NCI-H82 treated with DMSO at 0.1 percent for 48 hours (cell line): ENCODE measurements around the gene ZNF235.
A peak's percentile ranks its signal among the peaks of the same experiment; 100 is the strongest.
"Not testable (repeated sequence)": the region's sequence is repeated elsewhere in the genome, so short reads cannot be mapped to it uniquely, and the experiment has no call there.

Source experiments
- DNase-seq: peaks from one replicate; lab custom pipeline; 2025; ENCODE audit not compliant: unreplicated experiment; lab: John Stamatoyannopoulos, UW

The ZNF235 gene

DNA sequence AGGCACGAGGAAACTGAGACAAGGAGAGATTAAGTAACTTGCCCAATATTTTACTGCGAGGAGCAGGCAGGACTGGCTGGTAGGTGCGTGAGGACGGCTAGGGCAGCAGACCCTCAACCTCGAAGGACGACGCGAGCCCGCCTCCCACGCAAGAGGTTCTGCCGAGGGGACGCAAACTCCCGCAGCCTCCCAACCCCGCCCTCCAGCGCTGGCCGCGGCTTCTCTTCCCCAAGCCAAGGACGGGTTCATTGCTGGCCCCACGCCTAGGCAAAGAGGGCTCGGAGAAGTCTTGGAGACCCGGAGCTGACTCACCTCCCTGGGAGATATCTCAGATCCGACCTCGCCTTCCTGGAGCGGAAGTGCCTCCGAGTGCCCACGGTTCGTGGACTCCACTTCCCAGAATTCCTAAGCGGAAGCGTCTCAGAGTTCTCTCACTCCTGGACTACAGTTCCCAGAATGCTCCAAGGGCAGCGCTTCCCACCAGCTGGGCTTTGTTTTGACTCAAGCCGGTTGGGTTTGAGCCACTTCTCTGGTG, at the start of gene ZNF235:
Gene ZNF235, minus strand, starts transcription at position 367 of the 535 bp plus-strand sequence. CDS start 1,621 bp downstream, outside the sequence.
- DNase-seq: peak; percentile 82

GRCh38 chr19:44346556-44346955, 41.7 kb upstream of the ZNF235 start:
- DNase-seq: no peak

- peak; percentile 16 for DNase-seq
These were observed 41.1 kb upstream of the ZNF235 start for GRCh38 chr19:44345959-44346358.

GRCh38 chr19:44344255-44344654, 39.4 kb upstream of the ZNF235 start:
- DNase-seq: no peak

DNA sequence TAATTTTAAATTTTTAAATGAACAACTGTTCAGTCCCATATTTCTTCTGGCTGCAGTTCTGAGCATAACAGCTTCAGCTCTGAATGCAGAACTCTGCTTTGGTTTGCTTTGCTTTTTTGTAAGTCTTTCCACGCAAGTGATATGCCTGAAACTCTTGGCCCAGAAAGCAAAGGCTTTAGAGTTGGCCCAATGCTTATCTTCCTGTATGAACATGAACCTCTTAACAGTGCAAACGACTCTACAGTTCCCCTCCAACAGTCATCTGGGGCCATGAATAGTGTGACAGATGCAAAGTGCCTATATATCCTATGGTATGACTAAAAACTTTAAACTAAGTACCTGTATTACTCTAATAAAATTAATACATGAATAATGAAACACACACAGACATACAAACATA, 37.0 kb upstream of the ZNF235 start:
- DNase-seq: no peak

DNA sequence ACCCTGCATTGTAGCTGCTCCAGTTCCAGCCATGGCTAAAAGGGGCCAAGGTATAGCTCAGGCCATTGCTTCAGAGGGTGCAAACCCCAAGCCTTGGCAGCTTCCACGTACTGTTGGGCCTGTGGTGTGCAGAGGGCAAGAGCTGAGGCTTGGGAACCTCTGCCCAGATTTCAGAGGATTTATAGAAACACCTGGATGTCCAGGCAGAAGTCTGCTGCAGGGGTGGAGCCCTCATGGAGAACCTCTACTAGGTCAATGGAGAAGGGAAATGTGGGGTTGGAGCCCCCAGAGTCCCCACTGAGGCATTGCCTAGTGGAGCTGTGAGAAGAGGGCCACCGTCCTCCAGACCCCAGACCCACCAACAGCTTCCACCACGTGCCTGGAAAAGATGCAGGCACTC, 29.8 kb upstream of the ZNF235 start:
- DNase-seq: not testable (repeated sequence)

DNA sequence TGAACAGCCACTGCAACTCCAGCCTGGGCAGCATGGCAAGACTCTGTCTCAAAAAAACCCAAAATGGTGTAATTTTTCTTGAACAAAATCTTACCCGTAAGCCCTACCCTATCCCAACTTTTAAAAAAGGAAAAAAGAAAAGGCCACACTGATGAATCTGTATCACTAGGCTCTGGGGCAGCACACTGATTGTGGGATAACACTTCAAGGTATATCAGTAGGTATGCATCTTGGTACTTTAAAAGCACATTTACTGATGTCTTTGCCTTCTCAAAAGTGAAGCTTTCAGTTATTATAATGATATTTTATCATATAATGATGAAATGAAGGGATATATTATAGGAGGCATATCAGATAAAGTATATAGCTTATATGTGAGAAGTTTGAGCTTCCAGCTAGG, 27.3 kb upstream of the ZNF235 start:
- no peak for DNase-seq

DNA sequence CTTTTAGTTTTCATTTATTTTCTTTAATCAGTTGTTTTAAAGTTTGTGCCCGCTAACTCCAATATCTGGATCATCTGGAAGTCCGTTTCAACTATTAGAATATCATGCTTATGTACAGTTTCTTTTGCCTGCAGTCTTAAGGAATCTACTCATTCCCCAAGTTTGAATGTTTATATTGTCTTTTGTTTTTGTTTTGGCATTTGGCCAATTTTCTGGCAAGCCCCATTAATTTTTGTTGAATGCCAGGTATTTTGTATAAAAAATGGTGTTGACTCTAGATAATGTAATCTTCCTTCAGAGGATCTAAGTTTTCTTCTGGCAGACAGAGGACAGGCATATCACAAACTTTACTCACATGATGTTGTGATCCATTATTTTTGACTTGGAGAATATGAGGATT, 11.1 kb upstream of the ZNF235 start:
- DNase-seq: no peak

GRCh38 chr19:44313231-44313630, 8.4 kb upstream of the ZNF235 start:
- no peak for DNase-seq

- DNase-seq: no peak
These were observed 3.2 kb upstream of the ZNF235 start for GRCh38 chr19:44308011-44308410.

DNA sequence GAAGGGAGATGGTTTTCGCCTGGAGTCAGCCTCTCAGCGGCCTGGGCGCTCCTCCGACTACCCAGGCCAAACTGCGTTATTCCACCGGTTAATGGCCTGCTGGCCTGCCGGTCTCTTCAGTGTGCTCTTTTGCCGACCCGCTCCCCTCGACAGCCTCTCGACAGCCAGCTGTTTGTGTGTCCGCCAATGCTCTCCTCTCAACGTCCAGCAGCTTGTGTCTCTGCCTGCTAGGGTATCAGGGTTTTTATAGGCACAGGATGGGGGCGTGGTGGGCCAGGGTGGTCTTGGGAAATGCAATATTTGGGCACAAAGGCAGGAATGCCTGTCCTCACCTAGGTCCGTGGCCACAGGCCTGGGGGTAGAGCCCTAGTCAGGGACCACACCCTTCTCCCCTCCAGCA, 1.5 kb upstream of the ZNF235 start:
- no peak for DNase-seq

GRCh38 chr19:44305457-44305856, 632 bp upstream of the ZNF235 start:
- no peak for DNase-seq

DNA sequence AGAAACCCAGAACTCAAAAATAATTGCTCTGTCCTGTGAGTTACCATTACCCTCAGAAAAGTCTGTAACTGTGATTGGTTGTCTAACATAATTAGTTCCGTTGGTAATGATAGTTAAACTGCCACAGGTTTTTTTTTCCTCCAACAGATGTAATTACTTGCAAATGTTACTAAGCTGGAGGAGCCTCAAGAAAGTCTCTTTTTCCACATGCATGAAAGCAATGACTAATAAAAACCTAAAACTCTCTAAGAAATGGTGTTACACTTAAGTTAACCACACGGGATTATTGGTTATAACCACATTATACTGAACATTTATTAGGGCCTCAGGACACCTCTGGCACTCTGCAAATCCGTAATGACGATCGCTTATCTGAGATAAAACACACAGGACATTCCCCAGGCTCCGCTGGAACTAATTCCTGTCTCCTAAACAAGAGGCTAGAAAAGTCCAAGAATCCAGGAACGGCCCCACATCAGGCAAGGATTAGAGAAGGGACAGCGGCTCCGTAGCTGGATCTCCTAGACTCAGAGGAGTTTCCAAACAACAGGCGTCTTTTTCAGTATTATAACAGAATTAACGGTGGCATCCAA, 753 bp downstream of the ZNF235 start:
- peak; percentile 7 for DNase-seq

DNA sequence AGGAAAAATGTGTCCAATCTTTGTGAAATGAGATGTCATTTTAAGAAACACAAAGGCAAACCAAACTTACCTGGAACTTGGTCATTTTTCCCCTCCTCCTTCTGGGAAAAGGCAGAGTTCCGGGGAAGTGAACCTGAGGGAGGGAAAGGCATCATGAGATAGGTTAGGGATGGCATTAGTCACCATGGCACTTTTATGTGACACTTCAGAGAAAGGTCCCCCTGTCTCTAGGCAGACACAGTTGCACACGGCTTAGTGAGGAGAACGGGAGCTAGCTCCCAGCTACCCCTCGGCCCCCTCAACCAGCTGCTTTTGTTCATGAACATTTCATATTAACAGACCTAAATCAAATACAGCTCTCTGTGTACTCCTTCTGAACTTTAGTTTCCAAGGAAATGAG, 1.5 kb downstream of the ZNF235 start:
- DNase-seq: no peak

GRCh38 chr19:44284968-44285367, 19.9 kb downstream of the ZNF235 start:
- DNase-seq: no peak

DNA sequence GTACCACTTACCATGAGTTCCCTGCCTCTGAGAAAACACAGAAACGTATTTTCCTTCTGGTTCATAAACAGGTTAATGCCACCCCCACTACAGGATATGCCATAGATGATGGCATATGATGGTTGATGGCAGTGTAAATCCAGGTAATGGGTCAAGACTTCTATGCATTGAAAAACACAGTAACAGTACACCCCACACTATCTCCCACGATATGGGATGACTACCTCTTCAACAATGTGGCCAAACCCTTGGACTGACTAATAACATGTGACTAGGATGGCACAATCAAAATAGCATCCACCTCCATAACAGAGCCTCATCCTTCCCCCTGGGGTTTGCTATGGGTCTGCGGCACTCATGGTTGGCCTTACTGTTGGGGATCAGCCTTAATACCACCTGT, 22.0 kb downstream of the ZNF235 start:
- DNase-seq: no peak

DNA sequence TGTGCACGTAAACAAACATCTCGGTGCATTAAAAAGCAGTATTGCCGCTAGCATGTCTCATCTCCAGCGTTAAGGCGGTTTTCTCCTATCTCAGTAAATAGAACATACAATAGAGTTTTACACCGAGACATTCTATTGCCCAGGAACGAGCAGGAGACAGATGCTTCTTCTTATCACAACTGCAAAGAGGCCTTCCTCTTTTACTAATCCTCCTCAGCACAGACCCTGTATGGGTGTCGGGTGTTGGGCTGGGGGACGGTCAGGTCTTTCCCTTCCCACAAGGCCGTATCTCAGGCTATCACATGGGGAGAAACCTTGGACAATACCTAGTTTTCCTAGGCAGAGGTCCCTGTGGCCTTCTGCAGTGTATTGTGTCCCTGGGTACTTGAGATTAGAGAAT, 23.9 kb downstream of the ZNF235 start:
- peak; percentile 5 for DNase-seq

DNA sequence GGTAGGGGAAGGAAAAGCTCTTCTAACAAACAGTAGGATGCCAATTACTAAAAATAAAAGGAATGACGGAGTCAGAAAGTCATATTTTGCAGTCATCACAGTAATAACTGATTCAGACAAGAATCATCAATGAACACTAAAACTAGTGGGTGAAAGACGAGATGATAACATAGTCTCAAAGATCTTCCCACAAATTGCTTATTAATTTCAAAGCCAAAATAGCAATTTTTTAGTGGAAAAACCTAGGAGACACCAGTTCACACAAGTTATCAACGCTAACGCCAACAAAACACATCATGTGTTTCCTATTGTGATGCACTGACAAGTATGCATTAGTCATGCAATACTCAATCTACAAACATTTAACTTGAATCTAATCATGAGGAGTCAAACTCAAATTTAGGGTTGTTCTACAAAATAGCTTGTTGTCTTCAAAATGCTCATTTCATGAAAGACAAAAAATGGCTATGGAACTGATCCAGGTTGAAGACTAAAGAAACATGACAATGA, 26.6 kb downstream of the ZNF235 start:
- DNase-seq: no peak

DNA sequence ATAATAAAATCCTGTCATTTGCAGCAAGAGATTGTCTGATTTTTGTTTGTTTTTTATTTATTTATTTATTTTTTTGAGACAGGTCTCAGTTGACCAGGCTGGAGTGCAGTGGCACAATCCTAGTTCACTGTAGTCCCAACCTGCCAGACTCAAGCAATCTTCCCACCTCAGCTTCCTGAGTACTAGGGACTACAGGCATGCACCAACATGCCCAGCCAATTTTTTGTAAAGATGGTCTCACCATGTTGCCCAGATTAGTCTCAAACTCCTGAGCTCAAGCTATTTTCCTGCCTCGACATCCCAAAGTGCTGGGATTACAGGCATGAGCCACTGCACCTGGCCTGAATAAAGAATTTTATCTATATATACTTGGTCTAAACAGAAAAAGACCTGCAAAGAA, 27.5 kb downstream of the ZNF235 start:
- no peak for DNase-seq

DNA sequence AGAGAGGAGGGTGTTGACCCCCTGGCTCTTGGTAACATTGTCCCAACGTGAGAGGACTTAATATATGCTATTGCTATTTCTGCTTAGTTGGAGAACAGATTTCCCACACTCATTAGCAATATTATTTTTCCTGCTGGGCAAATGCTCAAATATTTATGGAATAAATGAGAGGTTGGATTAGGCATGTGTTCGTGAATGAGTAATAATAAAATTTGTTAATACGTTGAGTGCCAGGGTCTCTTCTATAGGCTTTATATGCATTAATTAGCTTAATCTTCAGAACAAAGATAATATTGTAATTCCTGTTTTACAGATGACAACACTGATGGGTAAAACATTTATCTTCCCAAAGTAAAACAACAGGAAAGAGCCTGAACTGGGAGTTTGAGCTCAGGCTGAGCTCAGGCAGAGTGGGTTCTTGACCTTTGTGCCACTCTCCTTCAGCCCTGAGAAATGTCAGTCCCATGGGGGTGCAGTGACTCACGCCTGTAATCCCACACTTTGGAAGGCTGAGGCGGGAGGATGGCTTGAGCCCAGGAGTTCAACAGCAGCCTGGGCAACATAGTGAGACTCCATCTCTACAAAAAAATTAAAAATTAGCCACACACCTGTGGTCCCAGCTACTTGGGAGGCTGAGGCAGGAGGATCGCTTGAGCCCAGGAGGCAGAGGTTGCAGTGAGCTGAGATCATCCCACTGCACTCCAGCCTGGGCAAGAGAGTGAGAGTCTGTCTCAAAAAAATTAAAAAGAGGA, 44.0 kb downstream of the ZNF235 start:
- no peak for DNase-seq

- no peak for DNase-seq
These were observed 44.5 kb downstream of the ZNF235 start for GRCh38 chr19:44260343-44260681.

- no peak for DNase-seq
These were observed 45.9 kb downstream of the ZNF235 start for GRCh38 chr19:44258835-44259413.
